Measurements from ENCODE around the gene CHST6.

The CHST6 gene

DNA sequence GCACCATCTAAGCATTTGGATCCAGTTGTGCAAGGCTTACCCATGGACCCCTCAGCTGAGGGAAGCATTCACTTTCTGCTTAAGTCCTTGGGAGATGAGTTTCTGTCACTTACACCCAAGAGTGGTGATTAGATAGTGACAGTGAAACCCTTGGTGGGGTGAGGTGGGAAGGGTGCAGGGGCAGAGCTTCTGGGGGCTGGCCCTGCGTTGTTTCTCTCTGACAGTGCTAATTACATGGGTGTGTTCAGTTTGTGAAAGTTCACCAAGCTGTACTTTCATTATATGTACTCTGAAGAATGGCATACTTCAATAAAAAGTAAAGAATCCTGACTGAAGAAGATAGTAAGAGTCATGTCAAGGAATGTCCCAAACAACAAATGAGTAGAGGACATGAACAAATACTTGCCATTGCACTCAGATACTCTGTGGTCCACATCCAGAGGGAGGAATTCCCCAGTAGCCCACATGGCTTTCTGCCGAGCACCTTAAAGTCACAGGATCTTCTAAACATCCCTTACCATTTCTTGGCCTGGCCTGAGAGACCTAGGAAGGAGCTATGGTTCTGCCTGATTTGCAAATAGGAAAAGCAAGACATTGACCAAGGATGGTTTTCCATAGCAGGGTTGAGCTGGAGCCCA is 8.4 kb downstream of the CHST6 start:
- H3K79me2 ChIP-seq: no peaks in the 10 kb centered on the region
- H3K4me3 ChIP-seq (ENCODE audit: low read depth, low read length): no peak overlapping the region
- H3K9me3 ChIP-seq (ENCODE audit: control insufficient read depth, low read length): no peaks in the 10 kb centered on the region
- no peaks in the 10 kb centered on the region for H3K36me3 ChIP-seq (ENCODE audit: control insufficient read depth, insufficient read depth, low read length)
- no peak overlapping the region for H2AFZ ChIP-seq
- H3K9ac ChIP-seq: no peak overlapping the region
- no peak overlapping the region for H3K27ac ChIP-seq
- H3K4me1 ChIP-seq: peaks cover 20% of the 10 kb centered on the region
- no peak overlapping the region for H3K4me2 ChIP-seq (ENCODE audit: low read length)
- H3K27me3 ChIP-seq (ENCODE audit: control insufficient read depth, insufficient read depth, low read length): peaks cover 3% of the 10 kb centered on the region
- TF ChIP-seq, protein P1, sequence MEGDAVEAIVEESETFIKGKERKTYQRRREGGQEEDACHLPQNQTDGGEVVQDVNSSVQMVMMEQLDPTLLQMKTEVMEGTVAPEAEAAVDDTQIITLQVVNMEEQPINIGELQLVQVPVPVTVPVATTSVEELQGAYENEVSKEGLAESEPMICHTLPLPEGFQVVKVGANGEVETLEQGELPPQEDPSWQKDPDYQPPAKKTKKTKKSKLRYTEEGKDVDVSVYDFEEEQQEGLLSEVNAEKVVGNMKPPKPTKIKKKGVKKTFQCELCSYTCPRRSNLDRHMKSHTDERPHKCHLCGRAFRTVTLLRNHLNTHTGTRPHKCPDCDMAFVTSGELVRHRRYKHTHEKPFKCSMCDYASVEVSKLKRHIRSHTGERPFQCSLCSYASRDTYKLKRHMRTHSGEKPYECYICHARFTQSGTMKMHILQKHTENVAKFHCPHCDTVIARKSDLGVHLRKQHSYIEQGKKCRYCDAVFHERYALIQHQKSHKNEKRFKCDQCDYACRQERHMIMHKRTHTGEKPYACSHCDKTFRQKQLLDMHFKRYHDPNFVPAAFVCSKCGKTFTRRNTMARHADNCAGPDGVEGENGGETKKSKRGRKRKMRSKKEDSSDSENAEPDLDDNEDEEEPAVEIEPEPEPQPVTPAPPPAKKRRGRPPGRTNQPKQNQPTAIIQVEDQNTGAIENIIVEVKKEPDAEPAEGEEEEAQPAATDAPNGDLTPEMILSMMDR (IDR thresholded peaks at IDR 0.05): no peak

DNA sequence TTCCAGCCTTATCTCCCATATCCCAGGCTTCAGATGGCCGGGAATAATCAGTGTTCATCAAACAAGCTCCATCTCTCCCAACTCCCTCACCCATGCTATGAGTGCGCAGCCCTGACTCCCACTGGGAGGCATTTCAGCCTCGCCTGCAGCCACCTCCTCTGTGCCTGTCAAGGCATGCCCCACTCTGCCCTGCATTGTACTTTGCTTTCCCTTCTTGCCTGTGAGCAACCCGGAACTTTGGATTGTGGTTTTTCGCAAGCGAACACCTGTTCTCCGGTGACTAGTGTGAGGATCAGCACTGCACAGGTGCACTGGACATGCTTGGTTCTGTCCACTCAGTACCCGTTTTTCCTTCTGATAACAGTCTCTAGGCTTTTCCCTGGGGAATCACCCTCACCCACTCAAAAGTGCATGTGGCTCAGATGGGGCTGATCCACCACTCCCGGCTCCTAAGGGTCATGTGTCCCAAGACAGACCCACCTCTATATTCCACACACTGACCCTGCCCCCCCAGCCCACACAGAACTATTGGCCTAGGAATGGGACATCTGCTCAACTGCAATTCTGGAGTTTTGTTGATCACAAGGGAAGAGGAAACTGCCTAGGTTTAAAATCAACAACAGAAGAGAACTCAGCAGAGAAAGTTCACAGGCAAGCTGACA is 9.1 kb downstream of the CHST6 start:
- peaks cover 18% of the 10 kb centered on the region for H3K4me1 ChIP-seq
- TF ChIP-seq, protein P1 (IDR thresholded peaks at IDR 0.05): no peak
- no peaks in the 10 kb centered on the region for H3K9me3 ChIP-seq (ENCODE audit: control insufficient read depth, low read length)
- no peak overlapping the region for H3K9ac ChIP-seq
- no peak overlapping the region for H3K27ac ChIP-seq
- no peaks in the 10 kb centered on the region for H3K36me3 ChIP-seq (ENCODE audit: control insufficient read depth, insufficient read depth, low read length)
- no peaks in the 10 kb centered on the region for H3K79me2 ChIP-seq
- no peak overlapping the region for H3K4me3 ChIP-seq (ENCODE audit: low read depth, low read length)
- no peak overlapping the region for H3K4me2 ChIP-seq (ENCODE audit: low read length)
- peaks cover 3% of the 10 kb centered on the region for H3K27me3 ChIP-seq (ENCODE audit: control insufficient read depth, insufficient read depth, low read length)
- no peak overlapping the region for H2AFZ ChIP-seq

DNA sequence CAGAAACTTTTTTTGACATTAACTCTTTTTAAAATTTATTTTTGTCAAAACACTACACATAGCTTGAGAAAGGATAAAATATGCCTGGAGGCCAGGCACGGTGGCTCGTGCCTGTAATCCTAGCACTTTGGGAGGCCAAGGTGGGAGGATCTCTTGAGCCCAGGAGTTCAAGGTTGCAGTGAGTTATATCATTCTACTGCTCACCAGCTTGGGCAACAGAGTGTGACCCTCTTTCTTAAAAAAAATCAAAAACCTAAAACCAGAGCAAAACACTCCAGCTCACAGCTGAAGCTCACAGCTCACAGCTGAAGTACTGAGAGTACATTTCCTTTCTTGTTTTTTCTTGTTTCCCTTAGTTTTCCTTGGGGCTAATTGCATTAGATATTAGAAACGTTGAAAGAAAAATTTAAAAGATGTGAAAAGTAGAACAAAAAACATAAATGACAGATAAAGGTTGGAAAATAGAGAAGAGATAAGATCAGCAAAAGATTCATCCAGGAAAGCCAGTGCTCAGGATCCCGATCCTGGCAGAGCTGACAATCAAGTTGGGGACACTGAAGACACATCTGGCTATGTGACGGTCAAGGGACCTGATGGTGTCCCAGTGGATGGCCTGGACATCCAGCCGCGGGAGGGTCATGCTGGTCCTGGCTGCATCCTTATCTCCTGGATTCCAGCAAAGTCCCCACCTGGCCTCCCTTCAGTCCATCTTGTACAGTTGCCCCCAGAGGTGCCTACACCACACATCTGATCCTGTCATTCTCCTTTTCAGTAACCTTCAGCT is 9.8 kb downstream of the CHST6 start:
- no peak overlapping the region for H3K4me2 ChIP-seq (ENCODE audit: low read length)
- H3K4me1 ChIP-seq: peaks cover 18% of the 10 kb centered on the region
- H3K9me3 ChIP-seq (ENCODE audit: control insufficient read depth, low read length): no peaks in the 10 kb centered on the region
- no peaks in the 10 kb centered on the region for H3K36me3 ChIP-seq (ENCODE audit: control insufficient read depth, insufficient read depth, low read length)
- no peak overlapping the region for H3K4me3 ChIP-seq (ENCODE audit: low read depth, low read length)
- no peak overlapping the region for H3K9ac ChIP-seq
- peak overlapping the region; percentile 13 for H2AFZ ChIP-seq
- peak overlapping the region; percentile 8 for H3K27ac ChIP-seq
- no peaks in the 10 kb centered on the region for H3K79me2 ChIP-seq
- TF ChIP-seq, protein P1 (IDR thresholded peaks at IDR 0.05): no peak
- peaks cover 3% of the 10 kb centered on the region for H3K27me3 ChIP-seq (ENCODE audit: control insufficient read depth, insufficient read depth, low read length)

DNA sequence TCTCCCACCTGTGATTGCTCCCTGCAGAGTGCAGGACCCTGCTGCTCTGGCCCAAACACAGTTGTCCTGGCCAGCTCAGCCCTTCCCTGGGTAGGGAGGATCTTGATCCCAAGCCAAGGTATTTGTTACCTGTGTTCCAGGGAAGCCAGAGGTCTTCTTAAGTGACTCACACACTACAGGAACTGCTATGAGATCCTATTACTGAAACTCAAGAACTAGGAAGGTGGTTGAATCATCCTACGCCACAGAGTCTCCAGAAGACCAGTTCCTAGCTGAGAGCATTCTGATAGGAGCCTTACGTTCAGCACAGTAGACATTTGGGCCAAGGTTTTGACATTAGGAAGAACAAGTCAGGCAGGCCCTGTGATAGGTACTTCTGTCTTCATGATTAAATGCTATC is 12.0 kb downstream of the CHST6 start:
- peaks cover 18% of the 10 kb centered on the region for H3K4me1 ChIP-seq
- H2AFZ ChIP-seq: peak overlapping the region; percentile 72
- no peak overlapping the region for H3K4me2 ChIP-seq (ENCODE audit: low read length)
- no peak overlapping the region for H3K9ac ChIP-seq
- no peaks in the 10 kb centered on the region for H3K36me3 ChIP-seq (ENCODE audit: control insufficient read depth, insufficient read depth, low read length)
- H3K27me3 ChIP-seq (ENCODE audit: control insufficient read depth, insufficient read depth, low read length): peaks cover 3% of the 10 kb centered on the region
- H3K4me3 ChIP-seq (ENCODE audit: low read depth, low read length): no peak overlapping the region
- H3K79me2 ChIP-seq: no peaks in the 10 kb centered on the region
- no peaks in the 10 kb centered on the region for H3K9me3 ChIP-seq (ENCODE audit: control insufficient read depth, low read length)
- TF ChIP-seq, protein P1 (IDR thresholded peaks at IDR 0.05): no peak
- peak overlapping the region; percentile 54 for H3K27ac ChIP-seq
